GM19452 (cell line): ENCODE results near the gene CCBE1.
"Not testable (repeated sequence)": the region's sequence is repeated elsewhere in the genome, so short reads cannot be mapped to it uniquely, and the experiment has no call there.

Source experiments
- ATAC-seq: cut with Tn5 transposase; IDR thresholded peaks from one replicate; pipeline ENCODE4 v1.9.1; 2021; ENCODE audit not compliant: unreplicated experiment

CCBE1 gene

GRCh38 chr18:59715966-59716369, 18.7 kb upstream of the CCBE1 start:
- ATAC-seq, result no peak

- no peak for ATAC-seq
These were observed 18.2 kb upstream of the CCBE1 start for GRCh38 chr18:59715445-59715844.

GRCh38 chr18:59714096-59714495, 16.9 kb upstream of the CCBE1 start:
- ATAC-seq, result not testable (repeated sequence)

- no peak for ATAC-seq
These were observed 15.1 kb upstream of the CCBE1 start for GRCh38 chr18:59712311-59712710.

- no peak for ATAC-seq
These were observed 11.8 kb upstream of the CCBE1 start for GRCh38 chr18:59708988-59709387.

DNA sequence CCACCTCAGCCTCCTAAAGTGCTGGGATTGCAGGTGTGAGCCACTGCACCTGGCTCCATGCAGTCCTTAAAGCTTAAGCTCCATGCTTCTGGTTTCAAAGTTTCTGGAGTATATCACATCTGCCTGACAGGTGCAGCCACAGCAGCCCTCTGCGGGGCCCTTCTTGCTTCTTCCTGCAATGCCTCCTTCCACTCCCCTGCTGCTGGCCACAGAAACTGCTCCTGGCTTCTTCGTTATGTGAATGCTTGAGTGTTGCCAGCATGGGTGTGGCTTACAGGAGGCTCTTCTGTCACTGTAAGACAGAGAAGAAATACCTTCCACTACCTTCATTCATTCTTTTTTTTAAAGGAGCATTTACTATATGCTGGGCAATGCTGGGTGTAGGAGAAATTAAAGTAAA, 10.1 kb upstream of the CCBE1 start:
- ATAC-seq, result no peak

GRCh38 chr18:59706499-59706898, 9.3 kb upstream of the CCBE1 start:
- no peak for ATAC-seq

DNA sequence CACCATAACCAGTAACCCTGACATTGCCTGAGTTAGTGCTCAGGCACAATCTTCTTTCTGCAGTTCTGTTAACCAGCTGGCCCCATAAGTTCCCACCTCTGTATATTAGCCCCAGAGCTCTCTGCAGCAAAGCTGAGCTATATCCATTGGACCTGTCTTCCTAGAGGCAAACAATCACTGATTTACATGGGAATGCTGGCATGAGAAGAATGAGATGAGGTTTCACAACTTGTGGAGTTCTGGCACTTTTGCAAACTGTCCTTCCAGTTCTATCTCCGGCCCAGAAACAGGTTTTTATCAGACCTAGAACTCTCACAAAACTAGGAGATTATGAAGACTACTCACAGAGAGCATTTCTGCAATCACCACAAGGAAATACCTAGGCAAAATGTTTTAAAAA, 7.9 kb upstream of the CCBE1 start:
- no peak for ATAC-seq

DNA sequence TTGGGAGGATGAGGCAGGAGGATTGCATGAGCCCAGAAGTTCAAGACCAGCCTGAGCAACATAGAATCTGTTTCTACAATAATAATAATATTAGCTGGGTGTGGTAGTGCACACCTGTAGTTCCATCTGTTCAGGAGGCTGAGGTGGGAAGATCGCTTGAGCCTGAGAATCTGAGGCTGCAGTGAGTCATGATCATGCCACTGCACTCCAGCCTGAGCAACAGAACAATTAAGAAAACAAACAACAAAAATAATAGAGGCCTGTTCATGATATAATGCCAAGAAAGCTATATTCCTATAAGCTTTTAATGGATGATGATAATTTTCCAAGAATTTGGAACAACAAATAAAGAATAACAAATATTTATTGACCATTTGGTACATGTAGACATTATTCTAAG, 6.9 kb upstream of the CCBE1 start:
- no peak for ATAC-seq

- no peak for ATAC-seq
These were observed 4.0 kb upstream of the CCBE1 start for GRCh38 chr18:59701272-59701671.

GRCh38 chr18:59700535-59700967, 3.3 kb upstream of the CCBE1 start:
- ATAC-seq, result no peak

DNA sequence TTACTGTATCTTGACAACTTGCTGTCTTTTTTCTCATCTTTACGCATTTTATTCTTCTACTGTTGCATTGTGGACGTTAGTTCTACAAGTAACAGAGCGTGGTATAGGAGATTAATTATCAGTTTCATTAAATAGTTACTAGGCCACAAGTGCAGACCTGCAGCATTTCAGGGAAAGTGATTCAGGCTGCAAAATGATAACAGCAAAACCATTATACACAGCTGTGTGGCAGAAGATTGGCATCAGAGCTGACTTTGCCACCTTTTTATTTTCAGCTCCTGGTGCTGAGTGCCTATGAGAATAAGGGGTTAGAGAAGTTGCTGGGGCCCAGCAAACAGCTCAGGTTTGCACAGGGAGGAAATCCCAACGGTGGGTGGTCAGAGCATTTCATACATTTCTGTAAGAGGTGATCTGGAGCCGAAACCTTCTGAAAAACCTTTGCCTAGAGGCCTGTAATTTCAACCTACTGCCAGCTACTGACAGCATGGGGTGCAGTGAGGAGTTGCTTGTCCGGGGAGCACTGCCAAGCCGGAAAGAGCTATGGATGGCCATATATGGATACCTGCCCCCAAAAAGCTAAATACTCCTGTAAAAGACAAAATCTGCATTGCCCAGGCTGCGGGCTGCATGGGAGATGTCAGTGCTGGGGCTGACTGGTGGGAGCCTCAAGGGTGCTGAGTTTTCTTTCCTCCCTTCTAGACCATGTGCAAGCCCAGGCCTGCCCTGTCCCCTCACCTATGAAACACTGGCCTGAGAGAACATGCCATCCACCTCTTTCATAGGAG, 2.7 kb upstream of the CCBE1 start:
- ATAC-seq, result no peak

GRCh38 chr18:59699061-59699460, 1.8 kb upstream of the CCBE1 start:
- no peak for ATAC-seq

GRCh38 chr18:59696311-59697235, 650 bp downstream of the CCBE1 start:
- peak; percentile 36 for ATAC-seq

GRCh38 chr18:59695551-59695950, 1.7 kb downstream of the CCBE1 start:
- ATAC-seq, result no peak

GRCh38 chr18:59694824-59695223, 2.4 kb downstream of the CCBE1 start:
- ATAC-seq, result no peak

- no peak for ATAC-seq
These were observed 5.2 kb downstream of the CCBE1 start for GRCh38 chr18:59691996-59692395.

GRCh38 chr18:59690996-59691395, 6.2 kb downstream of the CCBE1 start:
- ATAC-seq, result no peak

DNA sequence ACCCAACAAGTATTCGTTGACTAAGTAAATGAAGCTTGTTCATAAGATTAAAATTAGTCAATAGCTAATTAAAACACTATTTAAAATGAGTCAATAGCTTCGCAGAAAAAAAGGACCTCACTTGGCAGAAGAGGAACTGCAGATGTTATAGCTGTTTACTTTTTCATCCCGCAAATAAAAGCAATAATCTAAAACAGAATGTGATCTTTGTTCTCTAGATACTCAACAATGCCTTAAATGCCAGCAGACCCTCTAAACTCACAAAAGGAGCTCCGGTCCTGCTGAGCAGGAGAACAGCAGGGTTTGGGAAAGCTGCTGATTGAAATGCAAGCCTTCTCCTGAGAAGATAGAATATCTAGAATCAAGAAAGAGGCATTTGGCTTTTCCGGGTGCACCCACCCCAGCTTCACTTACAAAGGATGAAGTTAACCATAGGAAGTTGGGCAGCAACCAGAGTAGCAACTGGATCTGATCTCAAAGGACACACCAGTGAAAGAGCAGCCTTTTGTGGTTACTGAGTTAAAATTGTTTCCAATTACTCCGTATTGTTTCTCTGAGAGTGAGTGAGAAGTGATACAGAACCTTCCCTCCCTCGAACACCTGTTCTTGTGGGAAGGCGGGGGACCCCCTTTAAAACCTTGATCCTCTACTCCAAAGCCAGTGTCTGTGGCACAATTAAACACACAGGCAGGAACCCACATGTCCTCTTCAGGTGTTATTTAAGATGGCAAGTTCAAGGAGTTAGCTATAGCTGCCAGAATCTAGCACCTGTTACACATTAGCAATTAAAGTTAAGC, 6.8 kb downstream of the CCBE1 start:
- no peak for ATAC-seq

GRCh38 chr18:59689756-59690155, 7.5 kb downstream of the CCBE1 start:
- no peak for ATAC-seq

GRCh38 chr18:59686260-59686659, 11.0 kb downstream of the CCBE1 start:
- ATAC-seq, result no peak
